NCI-H2029 (cell line): ENCODE measurements around the gene CWC27.

Source experiments
- DNase-seq: peaks from one replicate; lab custom pipeline; 2025; lab: John Stamatoyannopoulos, UW

The CWC27 gene, protein sequence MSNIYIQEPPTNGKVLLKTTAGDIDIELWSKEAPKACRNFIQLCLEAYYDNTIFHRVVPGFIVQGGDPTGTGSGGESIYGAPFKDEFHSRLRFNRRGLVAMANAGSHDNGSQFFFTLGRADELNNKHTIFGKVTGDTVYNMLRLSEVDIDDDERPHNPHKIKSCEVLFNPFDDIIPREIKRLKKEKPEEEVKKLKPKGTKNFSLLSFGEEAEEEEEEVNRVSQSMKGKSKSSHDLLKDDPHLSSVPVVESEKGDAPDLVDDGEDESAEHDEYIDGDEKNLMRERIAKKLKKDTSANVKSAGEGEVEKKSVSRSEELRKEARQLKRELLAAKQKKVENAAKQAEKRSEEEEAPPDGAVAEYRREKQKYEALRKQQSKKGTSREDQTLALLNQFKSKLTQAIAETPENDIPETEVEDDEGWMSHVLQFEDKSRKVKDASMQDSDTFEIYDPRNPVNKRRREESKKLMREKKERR

GRCh38 chr5:64768358-64769312 is at the start of gene CWC27, which contains the start of gene SREK1IP1:
TSS of gene CWC27 (plus strand) at chr5:64768930. CDS start at chr5:64769147, 217 bp downstream.
TSS of gene SREK1IP1 (minus strand) at chr5:64768691. CDS start at chr5:64768517, 174 bp downstream.
- peak; percentile 88 for DNase-seq

- DNase-seq, result no peak
Observed at GRCh38 chr5:64722588-64722987, 46.1 kb upstream of the CWC27 start.

GRCh38 chr5:64727150-64727549 is 41.6 kb upstream of the CWC27 start:
- DNase-seq, result no peak

- no peak for DNase-seq
Observed at GRCh38 chr5:64742411-64742810, 26.3 kb upstream of the CWC27 start.

- no peak for DNase-seq
Observed at GRCh38 chr5:64742821-64743220, 25.9 kb upstream of the CWC27 start.

GRCh38 chr5:64744914-64745313 is 23.8 kb upstream of the CWC27 start:
- DNase-seq, result no peak

- DNase-seq, result no peak
Observed at GRCh38 chr5:64746446-64746845, 22.3 kb upstream of the CWC27 start.

DNA sequence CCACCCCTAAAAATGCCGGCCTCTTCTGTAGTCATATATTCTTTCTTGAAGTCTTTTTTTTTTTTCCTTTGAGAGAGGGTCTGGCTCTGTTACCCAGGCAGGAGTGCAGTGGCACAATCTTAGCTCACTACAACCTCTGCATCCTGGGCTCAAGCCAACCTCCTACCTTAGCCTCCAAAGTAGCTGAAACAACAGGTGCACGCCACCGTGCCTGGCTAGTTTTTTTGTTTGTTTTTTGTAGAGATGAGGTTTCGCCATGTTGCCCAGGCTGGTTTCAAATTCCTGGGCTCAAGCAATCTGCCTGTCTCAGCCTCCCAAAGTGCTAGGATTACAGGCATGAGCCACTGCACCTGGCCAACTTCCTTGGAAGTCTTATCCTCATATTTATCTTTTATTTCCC is 19.3 kb upstream of the CWC27 start:
- DNase-seq, result peak; percentile 3

GRCh38 chr5:64754066-64754465 is 14.7 kb upstream of the CWC27 start:
- no peak for DNase-seq

- DNase-seq, result no peak
Observed at GRCh38 chr5:64758901-64759300, 9.8 kb upstream of the CWC27 start.

DNA sequence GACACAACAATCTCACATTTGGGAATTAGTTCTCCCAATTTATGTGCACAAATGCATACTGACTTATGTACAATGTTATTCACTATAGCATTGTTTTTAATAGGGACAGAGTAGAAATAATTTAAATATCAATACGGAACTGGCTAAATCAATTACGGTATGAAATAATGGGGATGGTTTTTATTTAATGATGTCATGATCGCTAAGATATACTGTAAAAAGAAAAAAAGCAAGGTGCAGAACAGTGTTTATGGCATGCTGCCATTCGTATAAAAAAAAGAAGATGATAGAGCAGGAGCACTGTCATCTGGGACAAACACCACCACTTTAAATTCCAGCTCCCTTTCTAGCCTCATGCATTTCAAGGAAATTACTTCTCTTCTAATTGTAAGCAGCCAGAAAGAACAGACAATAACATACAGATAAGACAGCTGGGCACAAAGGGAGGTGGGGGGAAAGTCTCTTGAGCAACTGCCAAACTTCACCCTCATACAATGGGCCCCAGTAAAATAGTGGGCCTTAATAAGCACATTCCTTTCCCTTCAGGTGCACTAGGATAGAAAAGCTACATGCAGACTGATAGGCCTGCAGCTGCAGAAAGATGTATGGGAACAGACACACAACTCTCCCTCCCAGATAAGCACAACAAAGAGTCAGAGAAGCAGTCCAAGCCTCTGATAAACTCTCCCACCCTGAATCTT is 8.6 kb upstream of the CWC27 start:
- no peak for DNase-seq

DNA sequence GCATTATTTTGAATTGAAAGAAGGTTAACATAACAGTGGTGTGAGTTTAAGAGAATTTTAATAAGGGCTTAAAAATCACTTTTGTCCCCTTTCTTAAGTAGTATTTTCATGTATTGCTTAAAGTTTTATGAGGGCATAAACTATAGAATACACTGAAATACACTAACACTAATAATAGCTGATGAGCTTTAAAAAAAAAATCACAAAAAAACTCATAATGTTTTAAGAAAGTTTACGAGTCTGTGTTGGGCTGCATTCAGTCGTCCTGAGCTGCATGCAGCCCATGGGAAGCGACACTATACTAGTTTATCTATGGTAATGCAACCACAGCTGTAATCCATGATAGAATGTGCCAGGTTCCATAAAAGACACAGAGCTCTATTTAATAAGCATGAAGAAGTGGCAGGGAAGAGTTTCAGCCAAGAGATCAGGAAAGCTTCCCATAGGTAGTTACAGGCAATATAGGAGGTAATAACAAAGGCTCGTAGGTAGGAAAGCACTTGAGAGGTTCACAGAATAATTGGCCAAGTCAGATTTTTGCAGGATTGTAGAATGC is 4.7 kb upstream of the CWC27 start:
- DNase-seq, result no peak

- no peak for DNase-seq
Observed at GRCh38 chr5:64765804-64766504, 2.8 kb upstream of the CWC27 start.

DNA sequence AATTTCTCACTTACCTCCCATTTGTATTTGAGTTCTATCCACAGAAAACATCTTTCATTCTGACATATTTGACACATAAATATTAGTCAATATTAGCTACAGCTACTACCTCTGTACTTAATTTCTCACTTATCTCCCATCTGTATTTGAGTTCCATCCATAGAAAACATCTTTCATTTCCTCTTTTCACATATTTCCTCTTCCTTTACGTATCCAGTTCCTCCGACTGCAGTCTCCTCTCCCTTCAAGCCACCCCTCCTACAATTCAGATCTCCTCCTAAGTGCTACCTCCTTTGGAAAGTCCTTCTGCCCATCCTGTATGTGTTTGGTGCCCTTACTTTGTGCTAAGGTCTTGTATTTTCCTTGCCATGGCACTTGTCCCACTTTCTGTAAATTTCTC is 1.8 kb upstream of the CWC27 start:
- DNase-seq, result no peak

- DNase-seq, result no peak
Observed at GRCh38 chr5:64767959-64768357, 772 bp upstream of the CWC27 start.

GRCh38 chr5:64769855-64770254 is 1.1 kb downstream of the CWC27 start:
- DNase-seq, result no peak

DNA sequence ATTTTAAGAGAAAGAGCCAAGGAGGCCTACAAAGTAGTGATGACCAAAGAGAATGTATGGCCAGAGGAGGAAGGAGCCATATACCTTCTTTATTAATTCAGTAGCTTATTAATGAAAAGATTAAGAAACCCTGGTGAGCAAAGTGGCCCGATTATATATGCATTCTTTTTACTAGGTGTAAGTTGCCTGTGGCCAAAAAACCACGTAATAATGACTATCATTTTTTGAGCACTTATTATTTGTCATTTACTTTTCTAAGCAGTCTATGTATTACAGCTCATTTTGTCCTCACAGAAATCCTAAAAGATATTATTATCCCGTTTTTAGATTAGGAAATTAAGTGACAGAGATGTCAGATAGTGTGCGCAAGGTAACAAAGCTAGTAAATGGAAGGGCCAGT is 3.0 kb downstream of the CWC27 start:
- no peak for DNase-seq

DNA sequence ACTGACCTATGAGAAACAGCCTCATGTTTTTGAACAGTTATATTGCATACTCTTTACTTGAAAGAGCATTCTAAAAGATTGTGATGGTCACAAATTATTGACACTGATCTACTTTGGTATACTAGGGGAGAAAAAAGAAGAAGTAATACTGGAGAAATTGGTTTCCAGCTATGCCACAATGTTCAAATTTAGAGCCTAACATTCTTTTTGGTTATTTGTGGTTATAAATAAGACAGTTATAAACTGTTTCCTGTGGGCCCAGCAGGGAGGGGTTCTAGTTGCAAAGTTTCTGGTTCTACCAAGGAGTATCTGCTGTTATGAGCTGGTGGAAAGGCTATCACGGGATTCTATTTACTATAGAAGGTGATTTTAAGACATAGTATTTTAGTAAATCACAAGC is 4.8 kb downstream of the CWC27 start:
- no peak for DNase-seq

GRCh38 chr5:64775291-64775690 is 6.6 kb downstream of the CWC27 start:
- DNase-seq, result no peak

DNA sequence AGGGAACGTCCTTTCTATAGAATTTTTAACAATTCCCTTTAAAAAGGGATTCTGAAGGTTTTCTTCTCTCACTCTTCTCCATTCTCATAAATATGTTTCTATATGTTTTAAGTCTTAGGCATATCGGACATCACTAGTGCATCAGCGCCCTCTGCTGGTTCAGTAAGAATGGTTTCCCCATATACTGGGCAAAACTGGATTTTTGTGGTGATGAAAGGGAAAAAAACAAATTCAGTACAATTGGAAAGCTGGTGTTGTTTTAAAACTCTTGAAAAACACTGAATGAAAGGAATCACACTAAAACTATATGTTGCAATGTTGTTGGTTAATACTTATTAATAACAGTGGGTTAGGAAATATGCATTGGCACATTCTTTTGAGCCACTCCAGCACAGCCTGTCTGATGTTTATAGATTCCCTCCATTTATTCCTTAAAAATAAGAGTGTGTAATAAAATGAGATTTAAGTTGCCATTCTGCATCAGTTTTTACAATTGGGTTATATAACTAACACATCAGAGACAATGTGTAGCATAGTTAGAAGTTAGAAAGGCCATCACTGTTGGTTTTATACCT is 15.8 kb downstream of the CWC27 start:
- DNase-seq, result peak; percentile 74

DNA sequence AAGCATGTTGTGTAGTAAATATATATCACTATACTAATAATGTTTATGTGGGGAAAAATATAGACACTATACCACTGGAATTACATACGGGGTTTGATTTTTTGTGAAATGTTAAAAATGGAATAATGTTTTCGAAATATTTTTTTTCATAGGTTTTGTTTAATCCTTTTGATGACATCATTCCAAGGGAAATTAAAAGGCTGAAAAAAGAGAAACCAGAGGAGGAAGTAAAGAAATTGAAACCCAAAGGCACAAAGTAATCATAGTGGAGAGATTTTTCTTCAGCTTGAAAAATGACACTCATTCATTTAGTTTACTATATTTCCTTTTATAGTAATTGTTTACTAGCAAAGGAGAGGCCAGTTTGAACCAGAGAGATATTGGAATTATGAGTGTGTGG is 17.6 kb downstream of the CWC27 start:
- no peak for DNase-seq
